GM12878 (cell line): ENCODE measurements around the gene UBXN4. TPM values are rescaled to one million over a fixed set of nuclear protein-coding genes. Genes with fewer than 3 reads are reported as not detected.
A peak's percentile ranks its signal among the peaks of the same experiment; 100 is the strongest.

ENCODE experiments used
- ATAC-seq: fragments of 200-7000 bp; cut with Tn5 transposase; 3 replicates; pipeline ENCODE4 v1.9.1; 2020; ENCODE audit warnings: mild to moderate bottlenecking, moderate library complexity
- BruUV-seq: library from RNA; stranded (reverse); fragments of 400-500 nt; replicated peaks from 2 replicates; lab custom pipeline; 2021; lab: Mats Ljungman, UMichigan
- CTCF ChIA-PET: fragments of 300-600 bp; sonication (Branson Sonifier 250); formaldehyde crosslinking; extraction: SDS; loops from one replicate; lab custom pipeline; 2021; ENCODE audit warnings: inconsistent platforms; lab: Yijun Ruan, JAX
- POLR2A ChIA-PET: fragments of 350-600 bp; formaldehyde crosslinking; extraction: SDS; loops from one replicate; lab custom pipeline; 2021; ENCODE audit warnings: inconsistent platforms; lab: Charles Lee
- RAD21 ChIA-PET: fragments of 300-600 bp; sonication (Branson Sonifier 250); formaldehyde crosslinking; loops from one replicate; lab custom pipeline; 2023; ENCODE audit warnings: antibody characterized with exemption; ENCODE audit not compliant: unreplicated experiment; lab: Charles Lee
- SMC1A ChIA-PET: fragments of 300-600 bp; sonication (Branson Sonifier 250); formaldehyde crosslinking; loops from one replicate; lab custom pipeline; 2023; ENCODE audit not compliant: unreplicated experiment, uncharacterized antibody; lab: Charles Lee
- DNase-seq: peaks from one replicate; pipeline ENCODE4 v3.0.0-alpha.2; 2011; ENCODE audit warnings: low read depth, low spot score
- FAIRE-seq: peaks from 3 replicates; lab custom pipeline; 2011; peaks lifted over from hg19 to GRCh38; lab: Jason Lieb, UNC
- H2AFZ ChIP-seq: 2 replicates; pipeline ENCODE4 v1.6.0; 2011; ENCODE audit warnings: low read depth, low read length, control low read depth; ENCODE audit not compliant: control insufficient read depth
- H3K27ac ChIP-seq: 2 replicates; pipeline ENCODE4 v1.5.1; 2011; ENCODE audit warnings: control low read depth; ENCODE audit not compliant: control insufficient read depth, insufficient read depth
- H3K27me3 ChIP-seq, 2 experiments: replicated peaks in 1 of 2; 2 replicates each; pipeline versions ENCODE4 v1.6.0 to v1.6.1; 2011; ENCODE audit warnings: low read length in 1 of 2; ENCODE audit not compliant: control insufficient read depth in 2 of 2, insufficient read depth in 2 of 2
- H3K36me3 ChIP-seq, 2 experiments: 2 replicates each; pipeline ENCODE4 v1.5.1; 2011; ENCODE audit warnings: low read length in 1 of 2; ENCODE audit not compliant: control insufficient read depth in 2 of 2, insufficient read depth in 2 of 2
- H3K4me1 ChIP-seq: 2 replicates; pipeline ENCODE4 v1.6.1; 2011; ENCODE audit warnings: mild to moderate bottlenecking, low read length, moderate library complexity, mixed read lengths; ENCODE audit not compliant: control insufficient read depth, insufficient read depth
- H3K4me2 ChIP-seq: 2 replicates; pipeline ENCODE4 v1.6.0; 2011; ENCODE audit warnings: control low read depth; ENCODE audit not compliant: control insufficient read depth, insufficient read depth
- H3K4me3 ChIP-seq: fragments of 200-600 bp; sonication (generic); 2 replicates; pipeline ENCODE4 v1.5.1; 2016
- H3K79me2 ChIP-seq: 2 replicates; pipeline ENCODE4 v1.6.0; 2011; ENCODE audit warnings: low read length; ENCODE audit not compliant: control insufficient read depth, insufficient read depth
- H3K9ac ChIP-seq: 2 replicates; pipeline ENCODE4 v1.8.0; 2011; ENCODE audit warnings: low read length, control low read depth, mixed read lengths; ENCODE audit not compliant: control insufficient read depth, insufficient read depth
- H3K9me3 ChIP-seq: replicated peaks from 3 replicates; pipeline ENCODE4 v1.5.1; 2011; ENCODE audit warnings: mild to moderate bottlenecking, low read length; ENCODE audit not compliant: control insufficient read depth, insufficient read depth
- H4K20me1 ChIP-seq: 2 replicates; pipeline ENCODE4 v1.6.0; 2011; ENCODE audit not compliant: control insufficient read depth, insufficient read depth
- BACH1 ChIP-seq: fragments of 450-650 bp; IDR thresholded peaks from 2 replicates; pipeline ENCODE4 v1.6.1; 2017; ENCODE audit warnings: mild to moderate bottlenecking, borderline replicate concordance
- NR2C1 ChIP-seq: fragments of 450-650 bp; IDR thresholded peaks from 2 replicates; pipeline ENCODE4 v1.6.1; 2017; ENCODE audit warnings: antibody characterized with exemption, mild to moderate bottlenecking, moderate library complexity
- WGBS: methylation state at CpG from one replicate; pipeline ENCODE4 v1.1.6; 2016; ENCODE audit warnings: low lambda C conversion rate; ENCODE audit not compliant: insufficient replicate concordance, insufficient coverage; ENCODE audit errors: missing lambda C conversion rate; 5-methylcytosine and 5-hydroxymethylcytosine counted together
- in situ Hi-C: fragments of 300-500 bp; cut with MboI; formaldehyde crosslinking; loops from 9 replicates; pipeline ENCODE4 v1.14.3; 2018; ENCODE audit warnings: mixed read lengths
- intact Hi-C: fragments of 100-400 bp; cut with micrococcal nuclease; formaldehyde crosslinking; loops from one replicate; pipeline ENCODE4 v1.14.2; 2022; ENCODE audit not compliant: unreplicated experiment
- polyA plus RNA-seq, 11 experiments: library from polyadenylated mRNA; depleted of rRNA in 4 of 11; unstranded in 6 of 11; stranded (reverse) in 5 of 11; fragments of >200 nt; fragmentation: Nextera tagmentation in 4 of 11; fragmentation: Illumina TruSeq in 1 of 11; extraction: Ambion mirVana in 4 of 11; extraction: Trizol in 1 of 11; gene quantifications; 1 replicate in 1 of 11; 2 replicates in 10 of 11; pipeline versions ENCODE4 v1.2.1 to v1.2.3, GENCODE V29; 2011 to 2016; ENCODE audit warnings: inconsistent platforms in 2 of 11, missing spikeins in 2 of 11, low read depth in 1 of 11
- total RNA-seq, 4 experiments: library from RNA; depleted of rRNA in 3 of 4; stranded (reverse); fragments of >200 nt in 3 of 4; fragmentation: Illumina TruSeq in 1 of 4; extraction: Trizol in 1 of 4; gene quantifications; 2 replicates each; pipeline versions ENCODE4 v1.2.1 to v1.2.3, GENCODE V29; 2013 to 2021
- TF ChIP-seq, protein P1 (sequence below), 3 experiments: IDR thresholded peaks in 2 of 3; conservative IDR thresholded peaks in 1 of 3; 2 replicates each; pipeline ENCODE4 v1.5.1; 2011; ENCODE audit warnings: low read depth in 3 of 3, low read length in 3 of 3, mild to moderate bottlenecking in 3 of 3, control low read depth in 2 of 3, moderate library complexity in 2 of 3, inconsistent platforms in 1 of 3, mixed read lengths in 1 of 3; ENCODE audit not compliant: control insufficient read depth in 2 of 3, insufficient read depth in 1 of 3; ENCODE audit errors: extremely low read depth in 1 of 3
- TF ChIP-seq, protein P2 (sequence below): IDR thresholded peaks from 2 replicates; pipeline ENCODE4 v1.6.1; 2012; ENCODE audit warnings: mild to moderate bottlenecking, low read depth, low read length

The UBXN4 gene
- total and polyA plus RNA-seq, 10 of the 15 experiments (the other 5 are each of a cell fraction or from before 2014, with no cell fraction given), result 52.6 to 133 (median 71.9) TPM

DNA sequence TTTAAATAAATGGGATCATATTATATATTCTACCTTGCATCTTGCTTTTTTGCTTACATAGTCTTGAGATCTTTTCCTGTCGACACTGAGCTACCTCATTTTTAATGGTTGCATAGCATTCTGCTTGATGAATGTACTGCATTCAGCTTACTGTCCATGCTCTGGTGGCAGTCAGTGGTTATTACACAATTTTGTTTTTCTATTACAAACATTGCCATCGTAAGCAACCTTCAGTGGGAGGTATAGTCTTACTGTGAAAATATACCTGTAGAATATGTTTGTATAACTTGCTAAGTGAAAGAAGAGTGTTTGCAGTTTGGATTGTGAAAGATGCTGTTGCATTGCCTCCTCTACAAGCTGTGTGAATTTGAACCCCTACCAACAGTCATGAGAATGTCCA is 43.4 kb downstream of the UBXN4 start:
- in situ Hi-C loops (no loop called here), intact Hi-C loops (no loop called here)
- ATAC-seq (peak; percentile 55; the same call in 2 of the 3 replicates), FAIRE-seq (no peak), DNase-seq (no peak)
- Histone ChIP-seq H3K79me2 (no peaks in the 10 kb centered on the region), H3K4me3 (no peak overlapping the region), H3K27me3 (no peaks in the 10 kb centered on the region), H3K27ac (no peak overlapping the region), H3K36me3 (peaks cover 3 to 41% of the 10 kb centered on the region in 2 experiments), H4K20me1 (no peaks in the 10 kb centered on the region), H3K4me2 (no peak overlapping the region), H2AFZ (no peak overlapping the region), H3K9ac (no peak overlapping the region), H3K9me3 (no peaks in the 10 kb centered on the region; the same call in 1 of the 3 replicates), H3K4me1 (no peaks in the 10 kb centered on the region)
- WGBS, result 98% methylated on average over 2 of the region's 2 CpGs
- ChIA-PET POLR2A (interaction anchor here (0.5 to 1.2 kb wide), 4 partner anchors 11 to 992 kb away, joined by 3 to 6 read pairs (median 4); no protein-coding TSS in a partner anchor), RAD21 (interaction anchor here (0.6 kb wide), 1 partner anchor 788 kb away, joined by 3 read pairs; no protein-coding TSS in a partner anchor), CTCF (interaction anchor here (0.7 to 4.8 kb wide), 6 partner anchors 13 to 1440 kb away, joined by 3 to 40 read pairs (median 4); no protein-coding TSS in a partner anchor), SMC1A (interaction anchor here (1.2 to 1.3 kb wide), 2 partner anchors 12 to 600 kb away, joined by 3 read pairs; no protein-coding TSS in a partner anchor)
- no TSS peak for BruUV-seq
- TF ChIP-seq, protein P1, sequence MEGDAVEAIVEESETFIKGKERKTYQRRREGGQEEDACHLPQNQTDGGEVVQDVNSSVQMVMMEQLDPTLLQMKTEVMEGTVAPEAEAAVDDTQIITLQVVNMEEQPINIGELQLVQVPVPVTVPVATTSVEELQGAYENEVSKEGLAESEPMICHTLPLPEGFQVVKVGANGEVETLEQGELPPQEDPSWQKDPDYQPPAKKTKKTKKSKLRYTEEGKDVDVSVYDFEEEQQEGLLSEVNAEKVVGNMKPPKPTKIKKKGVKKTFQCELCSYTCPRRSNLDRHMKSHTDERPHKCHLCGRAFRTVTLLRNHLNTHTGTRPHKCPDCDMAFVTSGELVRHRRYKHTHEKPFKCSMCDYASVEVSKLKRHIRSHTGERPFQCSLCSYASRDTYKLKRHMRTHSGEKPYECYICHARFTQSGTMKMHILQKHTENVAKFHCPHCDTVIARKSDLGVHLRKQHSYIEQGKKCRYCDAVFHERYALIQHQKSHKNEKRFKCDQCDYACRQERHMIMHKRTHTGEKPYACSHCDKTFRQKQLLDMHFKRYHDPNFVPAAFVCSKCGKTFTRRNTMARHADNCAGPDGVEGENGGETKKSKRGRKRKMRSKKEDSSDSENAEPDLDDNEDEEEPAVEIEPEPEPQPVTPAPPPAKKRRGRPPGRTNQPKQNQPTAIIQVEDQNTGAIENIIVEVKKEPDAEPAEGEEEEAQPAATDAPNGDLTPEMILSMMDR (IDR thresholded peaks at IDR 0.05 in 2 of 3, conservative IDR thresholded peaks at IDR 0.05 in 1 of 3; ENCODE audit: control insufficient read depth in 2 of 3, extremely low read depth in 1 of 3, insufficient read depth in 1 of 3, low read depth in 3 of 3, low read length in 3 of 3), result peak in 2 of 3 experiments; percentile 17 to 35; a peak in 2 of 6 replicates
- TF ChIP-seq NR2C1 (no peak), BACH1 (no peak)
- TF ChIP-seq, protein P2, sequence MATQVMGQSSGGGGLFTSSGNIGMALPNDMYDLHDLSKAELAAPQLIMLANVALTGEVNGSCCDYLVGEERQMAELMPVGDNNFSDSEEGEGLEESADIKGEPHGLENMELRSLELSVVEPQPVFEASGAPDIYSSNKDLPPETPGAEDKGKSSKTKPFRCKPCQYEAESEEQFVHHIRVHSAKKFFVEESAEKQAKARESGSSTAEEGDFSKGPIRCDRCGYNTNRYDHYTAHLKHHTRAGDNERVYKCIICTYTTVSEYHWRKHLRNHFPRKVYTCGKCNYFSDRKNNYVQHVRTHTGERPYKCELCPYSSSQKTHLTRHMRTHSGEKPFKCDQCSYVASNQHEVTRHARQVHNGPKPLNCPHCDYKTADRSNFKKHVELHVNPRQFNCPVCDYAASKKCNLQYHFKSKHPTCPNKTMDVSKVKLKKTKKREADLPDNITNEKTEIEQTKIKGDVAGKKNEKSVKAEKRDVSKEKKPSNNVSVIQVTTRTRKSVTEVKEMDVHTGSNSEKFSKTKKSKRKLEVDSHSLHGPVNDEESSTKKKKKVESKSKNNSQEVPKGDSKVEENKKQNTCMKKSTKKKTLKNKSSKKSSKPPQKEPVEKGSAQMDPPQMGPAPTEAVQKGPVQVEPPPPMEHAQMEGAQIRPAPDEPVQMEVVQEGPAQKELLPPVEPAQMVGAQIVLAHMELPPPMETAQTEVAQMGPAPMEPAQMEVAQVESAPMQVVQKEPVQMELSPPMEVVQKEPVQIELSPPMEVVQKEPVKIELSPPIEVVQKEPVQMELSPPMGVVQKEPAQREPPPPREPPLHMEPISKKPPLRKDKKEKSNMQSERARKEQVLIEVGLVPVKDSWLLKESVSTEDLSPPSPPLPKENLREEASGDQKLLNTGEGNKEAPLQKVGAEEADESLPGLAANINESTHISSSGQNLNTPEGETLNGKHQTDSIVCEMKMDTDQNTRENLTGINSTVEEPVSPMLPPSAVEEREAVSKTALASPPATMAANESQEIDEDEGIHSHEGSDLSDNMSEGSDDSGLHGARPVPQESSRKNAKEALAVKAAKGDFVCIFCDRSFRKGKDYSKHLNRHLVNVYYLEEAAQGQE, result no peak
